Left lung (tissue), 10 donors: ENCODE measurements around the gene SLC9A1. TPM values are rescaled to one million over a fixed set of nuclear protein-coding genes. Genes with fewer than 3 reads are reported as not detected.
A peak's percentile ranks its signal among the peaks of the same experiment; 100 is the strongest.

ENCODE experiments used
- ATAC-seq: fragments of 200-7000 bp; cut with Tn5 transposase; one replicate; pipeline ENCODE4 v1.9.1; 2020; ENCODE audit warnings: moderate library complexity
- DNase-seq, 4 donors: peaks; one replicate each; pipeline ENCODE4 v3.0.0-alpha.2; 2013 to 2020
- H3K27ac ChIP-seq, 2 donors: fragments of 200-600 bp; sonication (generic) in 1 of 2; one replicate each; pipeline versions ENCODE4 v1.5.0 to v1.8.0; 2020 to 2021
- H3K27me3 ChIP-seq, 2 donors: fragments of 200-600 bp; sonication (generic) in 1 of 2; one replicate each; pipeline versions ENCODE4 v1.5.0 to v1.8.0; 2020 to 2021
- H3K36me3 ChIP-seq, 2 donors: fragments of 200-600 bp; sonication (generic) in 1 of 2; one replicate each; pipeline versions ENCODE4 v1.5.0 to v1.8.0; 2020 to 2021
- H3K4me1 ChIP-seq, 2 donors: fragments of 200-600 bp; one replicate each; pipeline ENCODE4 v1.8.0; 2021
- H3K4me3 ChIP-seq, 2 donors: fragments of 200-600 bp; sonication (generic) in 1 of 2; one replicate each; pipeline versions ENCODE4 v1.5.0 to v1.8.0; 2020 to 2021; ENCODE audit warnings: mild to moderate bottlenecking in 1 of 2
- H3K9me3 ChIP-seq, 2 donors: fragments of 200-600 bp; sonication (generic) in 1 of 2; one replicate each; pipeline versions ENCODE4 v1.5.0 to v1.8.0; 2020 to 2021
- intact Hi-C, 2 donors: fragments of 100-400 bp; cut with DNase I; formaldehyde crosslinking; loops; one replicate each; pipeline versions ENCODE4 v1.11.2 to v1.14.2; 2022
- polyA plus RNA-seq, 6 donors: library from polyadenylated mRNA; unstranded; fragments of 120-200 nt; gene quantifications; one replicate each; pipeline ENCODE4 v1.2.1, GENCODE V29; 2013; ENCODE audit not compliant: insufficient read length in 6 of 6
- total RNA-seq, 2 donors: library from RNA; stranded (reverse); fragmentation: NEBNext Ultra II Directional; extraction: Animal tissue kit (Norgen Biotek cat#: 25700); gene quantifications; one replicate each; pipeline ENCODE4 v1.2.1, GENCODE V29; 2021
- TF ChIP-seq, protein P1 (sequence below), 2 donors: fragments of 200-600 bp; sonication (generic) in 1 of 2; IDR thresholded peaks; one replicate each; pipeline versions ENCODE4 v1.5.0 to v1.8.0; 2021; ENCODE audit warnings: antibody characterized with exemption in 2 of 2
- donor health status: DM: no; HTN: yes; CAD: no.
- donor health status: DM: no; HTN: no; CAD: no.

SLC9A1 gene
- total and polyA plus RNA-seq, 8 donors = 16.0 to 63.8 (median 20.4) TPM

- TF ChIP-seq, protein P1, sequence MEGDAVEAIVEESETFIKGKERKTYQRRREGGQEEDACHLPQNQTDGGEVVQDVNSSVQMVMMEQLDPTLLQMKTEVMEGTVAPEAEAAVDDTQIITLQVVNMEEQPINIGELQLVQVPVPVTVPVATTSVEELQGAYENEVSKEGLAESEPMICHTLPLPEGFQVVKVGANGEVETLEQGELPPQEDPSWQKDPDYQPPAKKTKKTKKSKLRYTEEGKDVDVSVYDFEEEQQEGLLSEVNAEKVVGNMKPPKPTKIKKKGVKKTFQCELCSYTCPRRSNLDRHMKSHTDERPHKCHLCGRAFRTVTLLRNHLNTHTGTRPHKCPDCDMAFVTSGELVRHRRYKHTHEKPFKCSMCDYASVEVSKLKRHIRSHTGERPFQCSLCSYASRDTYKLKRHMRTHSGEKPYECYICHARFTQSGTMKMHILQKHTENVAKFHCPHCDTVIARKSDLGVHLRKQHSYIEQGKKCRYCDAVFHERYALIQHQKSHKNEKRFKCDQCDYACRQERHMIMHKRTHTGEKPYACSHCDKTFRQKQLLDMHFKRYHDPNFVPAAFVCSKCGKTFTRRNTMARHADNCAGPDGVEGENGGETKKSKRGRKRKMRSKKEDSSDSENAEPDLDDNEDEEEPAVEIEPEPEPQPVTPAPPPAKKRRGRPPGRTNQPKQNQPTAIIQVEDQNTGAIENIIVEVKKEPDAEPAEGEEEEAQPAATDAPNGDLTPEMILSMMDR (IDR thresholded peaks at IDR 0.05) = no peak
- H3K27ac ChIP-seq = peak overlapping the region; percentile 70 to 82
- DNase-seq = no peak
- intact Hi-C loops = loop anchor here in 1 of 2 donors (5.0 to 10.0 kb wide), 2 partner anchors 182 to 284 kb away; partner anchors contain the start of gene CD164L2
- no peak for ATAC-seq
- H3K4me1 ChIP-seq = peaks cover 27 to 43% of the 10 kb centered on the region in 2 donors
- no peak overlapping the region for H3K4me3 ChIP-seq
- H3K36me3 ChIP-seq = peaks cover 0 to 48% of the 10 kb centered on the region in 2 donors
- no peaks in the 10 kb centered on the region for H3K9me3 ChIP-seq
- no peaks in the 10 kb centered on the region for H3K27me3 ChIP-seq
Observed at GRCh38 chr1:27100335-27101053, 54.4 kb downstream of the SLC9A1 start.

- TF ChIP-seq, protein P1 (IDR thresholded peaks at IDR 0.05) = no peak
- ATAC-seq (peak; percentile 38), DNase-seq (peak in 3 of 4 donors; percentile 50 to 78 (median 76))
- no peaks in the 10 kb centered on the region for H3K9me3 ChIP-seq
- intact Hi-C loops = loop anchor here in 1 of 2 donors (5.0 to 10.0 kb wide), 4 partner anchors 52 to 285 kb away; partner anchors contain the start of gene CD164L2
- H3K36me3 ChIP-seq = peaks cover 0 to 41% of the 10 kb centered on the region in 2 donors
- peak overlapping the region; percentile 70 to 82 for H3K27ac ChIP-seq
- peaks cover 27 to 43% of the 10 kb centered on the region in 2 donors for H3K4me1 ChIP-seq
- no peak overlapping the region for H3K4me3 ChIP-seq
- H3K27me3 ChIP-seq = no peaks in the 10 kb centered on the region
Observed at GRCh38 chr1:27099587-27100334, 55.2 kb downstream of the SLC9A1 start.

GRCh38 chr1:27099135-27099586 is 55.8 kb downstream of the SLC9A1 start:
- peaks cover 27 to 43% of the 10 kb centered on the region in 2 donors for H3K4me1 ChIP-seq
- H3K4me3 ChIP-seq = no peak overlapping the region
- intact Hi-C loops = loop anchor here in 1 of 2 donors (5.0 kb wide), 2 partner anchors 52 to 102 kb away; no protein-coding TSS in a partner anchor
- no peaks in the 10 kb centered on the region for H3K27me3 ChIP-seq
- H3K27ac ChIP-seq = peak overlapping the region; percentile 70 to 82
- DNase-seq (peak in 3 of 4 donors; percentile 47 to 89 (median 78)), ATAC-seq (peak; percentile 75)
- H3K36me3 ChIP-seq = peaks cover 0 to 35% of the 10 kb centered on the region in 2 donors
- TF ChIP-seq, protein P1 (IDR thresholded peaks at IDR 0.05) = no peak
- no peaks in the 10 kb centered on the region for H3K9me3 ChIP-seq

GRCh38 chr1:27098431-27099134 is 56.3 kb downstream of the SLC9A1 start:
- Histone ChIP-seq H3K9me3 (no peaks in the 10 kb centered on the region), H3K4me3 (no peak overlapping the region), H3K4me1 (peaks cover 27 to 43% of the 10 kb centered on the region in 2 donors), H3K27me3 (no peaks in the 10 kb centered on the region), H3K36me3 (peaks cover 0 to 33% of the 10 kb centered on the region in 2 donors), H3K27ac (peak overlapping the region; percentile 70 to 82)
- intact Hi-C loops = loop anchor here in 1 of 2 donors (5.0 kb wide), 2 partner anchors 51 to 101 kb away; no protein-coding TSS in a partner anchor
- TF ChIP-seq, protein P1 (IDR thresholded peaks at IDR 0.05) = no peak
- ATAC-seq (peak; percentile 58), DNase-seq (peak in 2 of 4 donors; percentile 78 to 79)
